ENCODE data around the gene FAM120B.

The FAM120B gene

DNA sequence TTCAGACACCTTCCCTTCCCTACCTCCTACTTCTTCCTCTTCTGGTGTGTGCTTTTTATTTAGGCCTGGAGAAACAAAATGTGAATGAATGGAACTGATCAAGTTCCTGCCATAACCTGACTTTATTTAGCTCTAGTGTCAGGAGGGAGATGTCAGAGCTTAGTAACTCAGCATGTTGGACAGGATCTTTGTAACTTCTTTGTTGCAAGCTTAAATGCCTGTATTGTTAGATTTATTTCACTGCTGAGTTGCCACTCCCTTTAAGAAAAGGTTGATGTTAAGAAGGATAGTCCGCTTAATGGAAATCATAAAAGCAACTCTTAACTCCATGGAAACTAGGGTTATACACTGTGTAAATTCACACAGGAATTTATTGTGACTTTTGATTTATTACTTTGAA lies 2.2 kb downstream of the FAM120B start:
- TF ChIP-seq, protein P1, sequence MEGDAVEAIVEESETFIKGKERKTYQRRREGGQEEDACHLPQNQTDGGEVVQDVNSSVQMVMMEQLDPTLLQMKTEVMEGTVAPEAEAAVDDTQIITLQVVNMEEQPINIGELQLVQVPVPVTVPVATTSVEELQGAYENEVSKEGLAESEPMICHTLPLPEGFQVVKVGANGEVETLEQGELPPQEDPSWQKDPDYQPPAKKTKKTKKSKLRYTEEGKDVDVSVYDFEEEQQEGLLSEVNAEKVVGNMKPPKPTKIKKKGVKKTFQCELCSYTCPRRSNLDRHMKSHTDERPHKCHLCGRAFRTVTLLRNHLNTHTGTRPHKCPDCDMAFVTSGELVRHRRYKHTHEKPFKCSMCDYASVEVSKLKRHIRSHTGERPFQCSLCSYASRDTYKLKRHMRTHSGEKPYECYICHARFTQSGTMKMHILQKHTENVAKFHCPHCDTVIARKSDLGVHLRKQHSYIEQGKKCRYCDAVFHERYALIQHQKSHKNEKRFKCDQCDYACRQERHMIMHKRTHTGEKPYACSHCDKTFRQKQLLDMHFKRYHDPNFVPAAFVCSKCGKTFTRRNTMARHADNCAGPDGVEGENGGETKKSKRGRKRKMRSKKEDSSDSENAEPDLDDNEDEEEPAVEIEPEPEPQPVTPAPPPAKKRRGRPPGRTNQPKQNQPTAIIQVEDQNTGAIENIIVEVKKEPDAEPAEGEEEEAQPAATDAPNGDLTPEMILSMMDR (IDR thresholded peaks at IDR 0.05; ENCODE audit: extremely low read depth, insufficient read depth, missing control alignments): no peak
- no peak for DNase-seq (ENCODE audit: low spot score)
- in situ Hi-C loops (cut with MboI; ENCODE audit: low pct_unique_long_range_greater_than_20kb, low sequenced_read_pairs, unreplicated experiment): no loop called here

DNA sequence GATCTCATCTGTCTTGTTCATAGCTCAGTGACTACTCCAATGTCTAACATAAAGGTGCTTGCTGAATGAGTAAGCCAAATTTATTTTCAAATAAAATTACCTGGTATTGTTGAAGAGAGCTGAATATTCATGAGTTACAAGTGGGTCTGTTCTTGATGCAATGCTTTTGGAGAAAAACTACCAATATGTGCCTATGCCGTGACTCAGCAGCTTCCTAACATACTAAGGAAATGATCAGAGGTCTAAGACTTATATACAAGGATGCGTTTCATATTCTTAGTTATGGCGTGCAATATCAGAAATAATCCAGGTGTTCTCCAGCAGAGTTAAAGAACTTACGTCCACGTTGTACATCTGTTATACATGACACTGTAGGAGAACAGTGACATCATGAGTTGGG lies 5.1 kb downstream of the FAM120B start:
- in situ Hi-C loops (cut with MboI; ENCODE audit: low pct_unique_long_range_greater_than_20kb, low sequenced_read_pairs, unreplicated experiment): no loop called here
- DNase-seq (ENCODE audit: low spot score): no peak
- TF ChIP-seq, protein P1 (IDR thresholded peaks at IDR 0.05; ENCODE audit: extremely low read depth, insufficient read depth, missing control alignments): no peak

DNA sequence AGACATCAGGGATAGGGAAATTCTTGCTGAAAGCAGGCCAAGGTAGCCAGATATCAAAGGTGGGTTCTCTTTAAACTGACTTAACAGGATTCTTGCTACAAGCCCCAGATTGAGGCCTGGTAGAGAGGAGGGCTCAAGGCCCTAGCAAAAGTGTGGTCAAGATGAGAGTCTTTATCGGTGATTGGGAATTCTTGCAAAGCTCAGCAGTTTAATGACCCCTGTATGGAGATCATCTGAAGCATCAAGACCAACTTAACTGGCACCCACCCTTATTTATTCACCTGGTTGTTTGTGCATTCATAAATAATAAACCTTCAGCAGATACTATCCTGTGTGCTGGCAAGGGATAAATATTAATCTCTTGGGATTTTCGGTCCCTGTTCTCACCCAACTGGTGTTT lies 6.3 kb downstream of the FAM120B start:
- TF ChIP-seq, protein P1 (IDR thresholded peaks at IDR 0.05; ENCODE audit: extremely low read depth, insufficient read depth, missing control alignments): no peak

DNA sequence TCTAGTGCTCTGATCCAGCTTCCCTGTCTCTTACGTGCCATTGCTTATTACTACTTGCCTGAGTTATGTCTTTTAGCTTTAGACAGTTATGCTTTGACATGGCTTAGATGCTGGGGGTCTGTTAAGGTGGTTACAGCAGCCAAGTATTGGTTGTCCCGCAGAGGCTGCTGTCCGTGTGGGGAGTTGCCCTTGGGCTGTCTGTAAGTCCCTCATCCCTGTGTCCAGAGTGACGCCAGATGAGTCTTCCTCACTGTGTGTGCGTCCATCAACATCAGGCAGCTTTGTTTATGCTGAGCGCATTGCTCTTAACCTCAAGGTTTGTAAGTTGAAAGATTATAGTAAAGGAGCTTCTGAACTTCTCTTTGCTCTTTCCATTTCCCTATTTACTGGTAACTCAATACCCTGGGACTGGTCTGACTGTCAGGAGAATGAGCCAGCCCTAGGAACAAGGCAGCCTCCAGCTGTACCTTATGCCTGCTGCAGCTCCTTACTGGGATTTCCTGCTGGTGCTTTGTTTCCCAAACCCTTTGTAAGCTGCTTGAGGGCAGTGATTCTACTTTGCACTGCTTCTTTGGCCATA lies 7.2 kb downstream of the FAM120B start:
- in situ Hi-C loops (cut with MboI; ENCODE audit: low pct_unique_long_range_greater_than_20kb, low sequenced_read_pairs, unreplicated experiment): no loop called here
- no peak for DNase-seq (ENCODE audit: low spot score)
- TF ChIP-seq, protein P1 (IDR thresholded peaks at IDR 0.05; ENCODE audit: extremely low read depth, insufficient read depth, missing control alignments): no peak

More for the DNA sequence above, 6.3 kb downstream of the FAM120B start:
- in situ Hi-C loops (cut with MboI; ENCODE audit: low pct_unique_long_range_greater_than_20kb, low sequenced_read_pairs, unreplicated experiment): no loop called here
- no peak for DNase-seq (ENCODE audit: low spot score)

DNA sequence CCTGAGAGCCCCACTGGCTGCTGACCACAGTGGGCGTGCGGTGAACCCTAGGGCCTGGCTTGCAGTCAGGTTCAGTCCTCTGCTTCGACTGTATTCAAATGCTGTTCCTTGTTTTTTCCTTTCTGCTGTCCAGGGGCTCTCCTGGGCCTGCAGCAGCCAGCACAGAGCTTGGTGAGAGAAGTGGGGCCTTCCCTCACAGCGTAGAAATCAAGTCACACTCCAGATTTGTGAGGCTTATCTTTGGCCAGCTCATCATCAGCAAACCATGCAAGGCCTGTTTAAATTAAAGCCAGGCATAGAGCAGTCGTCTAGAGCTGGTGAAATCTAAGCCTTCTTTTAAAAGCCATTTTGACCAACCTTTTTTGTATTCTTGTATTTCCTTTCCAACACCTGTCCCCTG lies 8.4 kb downstream of the FAM120B start:
- DNase-seq (ENCODE audit: low spot score): no peak
- in situ Hi-C loops (cut with MboI; ENCODE audit: low pct_unique_long_range_greater_than_20kb, low sequenced_read_pairs, unreplicated experiment): no loop called here
- TF ChIP-seq, protein P1 (IDR thresholded peaks at IDR 0.05; ENCODE audit: extremely low read depth, insufficient read depth, missing control alignments): no peak

DNA sequence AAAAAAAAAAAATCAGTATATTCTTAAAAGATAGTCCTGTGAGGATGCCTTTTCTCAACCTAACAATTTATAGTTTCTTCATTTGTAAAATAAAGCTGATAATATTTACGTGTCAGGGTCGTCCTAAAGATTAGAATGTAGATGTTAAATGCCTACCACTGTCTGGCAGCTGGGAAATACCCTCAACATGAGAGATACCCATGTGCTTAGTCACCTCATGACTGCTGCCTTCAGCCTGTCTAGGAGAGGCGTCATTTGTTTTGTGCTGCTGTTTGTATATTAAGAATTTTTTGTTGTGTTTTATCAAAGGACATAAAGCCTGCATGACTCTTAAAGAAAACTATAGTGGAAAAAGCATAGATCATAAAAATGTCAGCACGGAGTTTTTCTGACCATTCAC lies 9.5 kb downstream of the FAM120B start:
- in situ Hi-C loops (cut with MboI; ENCODE audit: low pct_unique_long_range_greater_than_20kb, low sequenced_read_pairs, unreplicated experiment): no loop called here
- DNase-seq (ENCODE audit: low spot score): no peak
- TF ChIP-seq, protein P1 (IDR thresholded peaks at IDR 0.05; ENCODE audit: extremely low read depth, insufficient read depth, missing control alignments): no peak

DNA sequence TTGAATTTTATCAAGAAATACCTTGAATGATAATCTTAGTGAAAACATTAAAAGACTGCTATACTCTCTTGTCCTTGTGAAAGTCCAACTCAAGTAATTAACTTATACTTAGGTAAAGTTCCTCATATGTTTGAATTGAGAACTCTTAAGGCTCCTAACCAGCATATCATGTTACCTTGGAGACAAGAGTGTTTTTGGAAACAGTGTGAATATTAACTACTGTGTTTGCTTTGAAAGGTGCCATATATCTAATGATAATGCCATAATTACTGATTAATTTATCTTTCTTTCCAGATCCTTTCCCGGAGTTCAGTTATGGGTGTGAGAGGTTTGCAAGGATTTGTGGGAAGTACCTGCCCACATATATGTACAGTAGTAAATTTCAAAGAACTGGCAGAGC lies 10.5 kb downstream of the FAM120B start:
- no peak for DNase-seq (ENCODE audit: low spot score)
- TF ChIP-seq, protein P1 (IDR thresholded peaks at IDR 0.05; ENCODE audit: extremely low read depth, insufficient read depth, missing control alignments): no peak
- in situ Hi-C loops (cut with MboI; ENCODE audit: low pct_unique_long_range_greater_than_20kb, low sequenced_read_pairs, unreplicated experiment): no loop called here
